HFFc6 (cell line): ENCODE results near the gene DHRS2. TPM values are rescaled to one million over a fixed set of nuclear protein-coding genes. Genes with fewer than 3 reads are reported as not detected.

Experiments used
- DNase-seq: peaks from one replicate; pipeline ENCODE4 v3.0.0-alpha.2; 2018
- H3K27ac Mint-ChIP-seq: 2 replicates; pipeline ENCODE4 v1.8.0; 2020; ENCODE audit warnings: mild to moderate bottlenecking, mixed read lengths
- H3K27me3 Mint-ChIP-seq: 2 replicates; pipeline ENCODE4 v1.8.0; 2021; ENCODE audit warnings: mild to moderate bottlenecking, moderate library complexity, mixed read lengths; ENCODE audit not compliant: insufficient read depth
- H3K36me3 Mint-ChIP-seq: 2 replicates; pipeline ENCODE4 v1.8.0; 2021; ENCODE audit warnings: low read depth, mixed read lengths
- H3K4me1 Mint-ChIP-seq: 2 replicates; pipeline ENCODE4 v1.8.0; 2020; ENCODE audit warnings: low read depth, mixed read lengths
- H3K4me3 Mint-ChIP-seq: 2 replicates; pipeline ENCODE4 v1.8.0; 2020; ENCODE audit warnings: mild to moderate bottlenecking, moderate library complexity, mixed read lengths
- H3K9me3 Mint-ChIP-seq: 2 replicates; pipeline ENCODE4 v1.8.0; 2020; ENCODE audit warnings: mild to moderate bottlenecking, mixed read lengths
- total RNA-seq, 6 experiments: library from RNA; stranded (reverse); fragmentation: NEBNext Ultra II Directional; extraction: Animal tissue kit (Norgen Biotek cat#: 25700); gene quantifications; 2 replicates in 1 of 6; 3 replicates in 5 of 6; pipeline ENCODE4 v1.2.3, GENCODE V29; 2021
- TF ChIP-seq, protein P1 (sequence below): fragments of 200-600 bp; sonication (generic); IDR thresholded peaks from 2 replicates; pipeline ENCODE4 v1.5.0; 2021; ENCODE audit warnings: antibody characterized with exemption, mild to moderate bottlenecking

The DHRS2 gene
- total RNA-seq, 6 experiments from 2014 or later: 0.31 to 0.91 (median 0.51) TPM

DNA sequence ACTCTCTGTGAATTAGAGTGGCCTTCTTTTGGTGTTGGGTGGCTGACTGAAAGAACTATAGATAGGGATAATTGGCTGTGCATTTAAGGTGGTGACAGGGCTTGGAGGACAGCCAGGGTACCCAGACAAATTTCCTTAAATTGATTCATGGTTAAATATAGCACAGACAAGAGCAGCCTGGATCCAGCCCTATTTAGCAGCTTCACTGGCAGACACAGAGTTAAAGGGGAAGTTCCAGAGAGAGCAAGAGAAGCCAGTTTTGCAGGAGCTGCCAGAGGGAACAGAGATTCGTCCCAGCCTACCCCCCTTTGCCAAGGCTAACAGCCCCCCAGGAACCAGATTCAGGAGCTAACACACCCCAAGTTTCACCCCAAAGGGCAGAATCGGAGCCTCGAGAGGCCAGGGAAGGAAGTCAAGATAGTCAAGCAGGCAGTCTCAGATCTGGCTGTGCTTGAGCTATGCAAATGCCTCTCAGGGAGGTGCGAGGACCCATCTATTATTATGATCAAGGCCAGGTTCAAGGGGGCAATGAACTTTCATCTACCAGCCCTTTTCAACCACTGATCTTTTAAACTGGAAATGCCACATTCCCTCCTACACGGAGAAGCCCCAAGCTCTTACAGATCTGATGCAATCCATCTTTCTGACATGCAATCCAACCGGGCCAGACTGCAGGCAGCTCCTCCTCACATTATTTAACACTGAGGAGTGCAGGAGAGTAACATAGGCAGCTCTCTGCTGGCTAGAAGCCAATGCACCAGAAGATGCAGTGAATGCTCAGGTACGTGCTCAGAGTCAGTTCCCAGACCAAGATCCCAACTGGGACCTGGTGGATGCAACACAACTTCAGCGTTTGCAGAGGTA lies 58.2 kb downstream of the DHRS2 start:
- no peak for DNase-seq
- Mint-ChIP-seq H3K27me3 (peaks cover 7% of the 10 kb centered on the region), H3K27ac (no peak overlapping the region), H3K9me3 (peaks cover 4% of the 10 kb centered on the region; the same call in 1 of the 2 replicates), H3K4me1 (no peaks in the 10 kb centered on the region), H3K36me3 (no peaks in the 10 kb centered on the region), H3K4me3 (no peak overlapping the region)
- TF ChIP-seq, protein P1, sequence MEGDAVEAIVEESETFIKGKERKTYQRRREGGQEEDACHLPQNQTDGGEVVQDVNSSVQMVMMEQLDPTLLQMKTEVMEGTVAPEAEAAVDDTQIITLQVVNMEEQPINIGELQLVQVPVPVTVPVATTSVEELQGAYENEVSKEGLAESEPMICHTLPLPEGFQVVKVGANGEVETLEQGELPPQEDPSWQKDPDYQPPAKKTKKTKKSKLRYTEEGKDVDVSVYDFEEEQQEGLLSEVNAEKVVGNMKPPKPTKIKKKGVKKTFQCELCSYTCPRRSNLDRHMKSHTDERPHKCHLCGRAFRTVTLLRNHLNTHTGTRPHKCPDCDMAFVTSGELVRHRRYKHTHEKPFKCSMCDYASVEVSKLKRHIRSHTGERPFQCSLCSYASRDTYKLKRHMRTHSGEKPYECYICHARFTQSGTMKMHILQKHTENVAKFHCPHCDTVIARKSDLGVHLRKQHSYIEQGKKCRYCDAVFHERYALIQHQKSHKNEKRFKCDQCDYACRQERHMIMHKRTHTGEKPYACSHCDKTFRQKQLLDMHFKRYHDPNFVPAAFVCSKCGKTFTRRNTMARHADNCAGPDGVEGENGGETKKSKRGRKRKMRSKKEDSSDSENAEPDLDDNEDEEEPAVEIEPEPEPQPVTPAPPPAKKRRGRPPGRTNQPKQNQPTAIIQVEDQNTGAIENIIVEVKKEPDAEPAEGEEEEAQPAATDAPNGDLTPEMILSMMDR: no peak

Other genes with a start within 250 kb of the DHRS2 start
- not detected for gene MYH6, start 228.1 kb upstream of the DHRS2 start, total RNA-seq
- not detected for gene MYH7, start 200.7 kb upstream of the DHRS2 start, total RNA-seq
- 10 to 100 TPM; 22.6 to 29.9 (median 24.1) TPM for gene NGDN, start 166.7 kb upstream of the DHRS2 start, total RNA-seq
- gene ZFHX2, start 84.6 kb upstream of the DHRS2 start, total RNA-seq: 1 to 10 TPM in 4 of 6 experiments, under 1 TPM in 2; 0.63 to 4.2 (median 1.7) TPM
- 10 to 100 TPM; 10.4 to 14.1 (median 11.0) TPM for gene THTPA, start 80.1 kb upstream of the DHRS2 start, total RNA-seq
- 1 to 10 TPM; 1.6 to 8.3 (median 2.2) TPM for gene AP1G2, start 68.6 kb upstream of the DHRS2 start, total RNA-seq
- not detected for gene JPH4, start 57.6 kb upstream of the DHRS2 start, total RNA-seq